HG03565 (cell line): ENCODE measurements around the gene PSMA1.
"Not testable (repeated sequence)": the region's sequence is repeated elsewhere in the genome, so short reads cannot be mapped to it uniquely, and the experiment has no call there.

Experiments used
- ATAC-seq: cut with Tn5 transposase; IDR thresholded peaks from one replicate; pipeline ENCODE4 v1.9.1; 2021; ENCODE audit warnings: mild to moderate bottlenecking, moderate library complexity; ENCODE audit not compliant: unreplicated experiment

The PSMA1 gene

DNA sequence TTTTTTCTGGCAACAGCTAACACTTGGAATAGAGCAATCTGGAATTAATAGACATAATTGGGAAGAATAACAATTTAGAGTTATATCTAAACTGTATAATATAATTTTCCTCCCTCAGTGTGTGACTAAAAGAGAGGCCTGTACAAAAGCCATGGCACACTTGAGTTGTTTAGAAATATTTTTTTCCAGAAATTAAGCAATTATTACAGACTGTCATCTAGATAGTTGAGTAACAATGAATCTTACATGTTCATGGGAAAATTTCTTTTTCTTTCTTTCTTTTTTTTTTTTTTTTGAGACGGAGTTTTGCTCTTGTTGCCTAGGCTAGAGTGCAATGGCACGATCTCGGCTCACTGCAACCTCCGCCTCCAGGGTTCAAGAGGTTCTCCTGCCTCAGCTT is 15.0 kb upstream of the PSMA1 start:
- not testable (repeated sequence) for ATAC-seq

DNA sequence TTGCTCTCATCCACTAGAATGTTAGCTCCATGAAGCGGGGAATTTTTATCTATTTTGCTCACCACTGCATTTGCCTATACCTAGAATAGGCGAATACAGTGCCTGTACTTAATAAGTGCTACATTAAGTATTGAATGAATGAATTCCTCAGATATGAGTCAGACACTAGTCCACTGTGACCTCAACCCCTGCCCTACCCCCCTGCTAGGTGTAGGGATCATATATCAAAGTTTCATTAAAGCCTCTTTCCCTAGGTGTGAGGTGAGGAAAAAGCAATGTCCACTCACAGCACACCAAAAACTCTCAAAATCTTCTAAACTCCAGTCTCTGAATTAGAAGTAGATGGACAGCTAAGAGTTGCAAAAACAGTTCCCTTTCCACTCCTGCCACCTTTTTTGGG is 9.8 kb upstream of the PSMA1 start:
- no peak for ATAC-seq

DNA sequence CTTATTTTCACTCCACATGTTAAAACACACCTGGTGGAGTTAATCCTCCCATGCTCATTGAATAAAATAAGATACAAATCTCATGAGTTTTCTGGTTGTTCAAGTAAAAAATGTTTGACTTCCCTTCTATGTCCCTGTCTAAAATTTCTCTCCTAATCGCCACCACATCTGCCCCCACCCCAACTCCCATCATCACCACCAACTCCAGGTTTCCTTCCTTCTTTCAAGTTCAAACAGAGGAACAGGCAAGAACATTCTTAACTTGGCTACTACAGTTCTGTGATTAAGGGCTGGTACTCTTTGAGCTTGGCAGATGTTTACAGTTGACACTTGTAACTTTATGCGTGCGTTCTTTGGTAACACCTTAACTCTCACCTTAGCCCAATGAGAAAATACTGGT is 9.1 kb upstream of the PSMA1 start:
- no peak for ATAC-seq

DNA sequence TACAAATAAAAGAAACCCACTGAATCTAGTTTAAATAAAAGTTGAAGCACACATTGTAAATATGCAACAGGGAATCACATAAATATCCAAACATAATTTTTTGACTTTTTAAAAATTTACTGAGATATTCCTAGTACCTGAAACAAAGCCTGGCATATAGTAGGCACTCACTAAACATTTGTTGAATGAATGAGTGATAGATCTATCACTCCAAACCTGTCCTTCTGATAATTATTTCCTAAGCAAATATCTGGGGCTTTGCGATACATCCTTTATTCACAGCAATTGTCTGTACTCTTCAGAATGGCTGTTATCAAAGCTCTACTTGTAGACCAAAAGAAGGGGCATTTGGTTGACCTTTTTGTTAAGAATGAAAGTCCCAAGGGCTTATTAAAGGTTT is 2.6 kb upstream of the PSMA1 start:
- ATAC-seq: no peak

DNA sequence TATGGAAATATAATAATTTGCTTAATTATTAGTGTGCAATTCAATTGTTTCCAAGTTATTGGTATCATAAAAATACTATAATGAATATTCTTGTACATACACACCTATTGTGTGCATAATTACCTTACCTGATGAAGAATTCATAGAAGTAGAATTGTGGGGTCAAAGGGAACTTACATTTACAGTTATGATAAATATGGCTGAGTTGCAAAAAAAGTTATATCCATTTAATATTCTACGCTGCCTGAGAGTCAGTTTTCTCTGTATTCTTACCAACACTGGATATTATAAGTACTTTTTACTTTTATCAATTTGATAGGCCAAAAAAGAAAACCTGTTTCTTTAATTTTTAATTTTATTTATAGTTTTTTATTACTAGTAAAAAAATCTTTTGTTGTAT is 2.1 kb upstream of the PSMA1 start:
- no peak for ATAC-seq

DNA sequence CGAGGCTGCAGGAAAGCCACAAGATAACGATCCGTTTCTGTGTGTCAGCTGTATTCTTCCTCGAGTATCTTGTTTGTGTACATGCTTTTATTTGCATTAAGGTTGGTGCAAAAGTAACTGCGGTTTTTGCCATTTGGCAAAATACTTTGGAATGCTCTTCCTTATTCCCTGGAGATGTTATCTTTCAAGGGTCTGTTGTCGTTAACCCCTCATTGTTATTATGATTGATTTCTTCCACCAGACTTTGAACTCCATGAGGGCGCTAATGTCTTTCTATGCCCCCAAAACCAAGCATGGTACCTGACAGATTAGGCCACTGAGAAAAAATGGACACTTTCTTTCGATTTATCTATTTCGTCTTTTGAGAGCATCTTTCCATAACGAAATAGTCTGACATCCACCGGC is 563 bp upstream of the PSMA1 start:
- ATAC-seq: no peak

DNA sequence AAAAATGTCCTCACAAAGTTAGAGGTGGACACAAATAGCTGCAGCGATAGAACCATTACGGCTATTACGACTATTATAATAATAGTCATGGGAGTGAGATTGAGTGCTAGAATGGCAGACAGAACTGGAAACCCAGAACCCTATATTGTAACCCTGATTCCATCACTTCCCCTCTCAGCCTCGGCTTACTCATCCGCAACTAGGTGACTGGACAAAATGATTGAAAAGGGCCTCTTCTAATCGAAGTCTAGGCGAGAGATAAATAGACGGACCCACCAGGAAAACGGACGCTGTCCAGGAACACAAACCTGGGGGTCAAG is 629 bp downstream of the PSMA1 start:
- peak; percentile 1 for ATAC-seq

DNA sequence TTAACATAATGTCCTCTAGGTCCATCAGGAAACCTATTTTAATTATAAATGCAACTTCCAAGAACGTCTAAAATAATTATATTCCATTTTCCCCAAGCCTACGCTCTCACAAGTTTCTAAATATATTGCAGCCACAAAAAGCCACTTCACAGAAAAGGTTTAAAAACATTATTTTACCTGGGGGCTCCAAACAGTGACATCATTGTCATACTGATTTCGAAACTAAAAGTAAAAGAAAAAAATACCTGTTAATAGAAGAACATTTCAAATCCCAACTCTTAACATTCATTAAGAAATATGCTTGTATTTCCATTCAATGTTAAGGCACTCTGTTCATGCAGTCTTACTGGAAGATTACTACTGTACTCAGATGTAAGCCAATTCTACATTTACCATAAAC is 1.4 kb downstream of the PSMA1 start:
- ATAC-seq: no peak

DNA sequence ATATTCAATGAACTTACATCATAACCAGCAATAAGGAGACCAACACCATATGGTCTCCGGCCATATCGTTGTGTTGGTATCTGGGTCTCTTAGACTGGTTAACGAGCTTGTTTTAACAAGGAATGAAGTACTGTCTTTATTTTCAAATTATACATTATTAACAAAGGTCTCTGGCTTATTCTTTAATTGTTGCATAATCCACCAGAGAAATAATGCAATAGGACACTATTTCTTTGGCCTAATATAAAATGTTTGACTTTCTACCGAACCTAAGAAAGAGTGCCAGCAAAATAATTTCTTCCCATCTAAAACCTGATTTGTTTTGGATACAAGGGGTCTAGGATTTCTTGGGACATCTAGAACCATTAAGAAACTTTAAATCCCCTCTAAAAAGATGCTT is 6.4 kb downstream of the PSMA1 start:
- ATAC-seq: no peak

DNA sequence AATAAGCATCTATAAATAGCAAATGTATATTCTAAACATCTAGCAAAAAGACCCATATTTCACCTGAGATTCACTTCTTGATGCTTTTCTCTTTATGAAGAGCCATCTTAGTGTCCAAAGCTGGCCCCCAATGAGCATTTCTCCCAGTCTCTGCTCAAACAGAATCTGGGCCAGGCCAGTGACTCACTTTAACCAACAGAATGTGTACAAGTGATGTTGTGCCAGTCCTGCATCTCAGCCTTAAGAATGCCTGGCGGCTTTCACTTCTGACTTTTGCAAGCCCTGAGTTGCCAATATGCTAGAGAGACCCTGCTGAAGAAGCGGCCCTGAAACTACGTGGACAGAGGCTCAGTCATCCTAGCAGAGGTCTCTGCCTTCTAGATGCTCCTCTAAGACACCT is 13.7 kb downstream of the PSMA1 start:
- ATAC-seq: no peak

DNA sequence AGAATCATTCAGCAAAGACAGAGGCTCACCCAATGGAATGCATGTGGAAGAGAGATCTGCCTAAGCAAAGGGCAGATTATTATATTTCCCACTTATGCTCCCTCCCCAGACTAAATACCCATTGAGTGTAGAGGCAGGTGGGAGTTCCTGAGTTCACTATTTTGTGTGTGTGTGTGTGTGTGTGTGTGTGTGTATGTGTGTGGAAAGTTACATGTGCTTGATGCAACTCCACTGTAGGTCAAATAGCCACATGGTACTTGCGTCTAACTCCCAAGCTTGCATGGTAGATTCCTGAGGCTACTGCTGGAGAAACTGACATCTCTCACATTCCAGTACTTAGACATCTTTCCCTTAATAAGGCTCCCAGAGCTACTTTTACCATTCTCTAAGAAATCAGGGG is 17.2 kb downstream of the PSMA1 start:
- ATAC-seq: no peak

DNA sequence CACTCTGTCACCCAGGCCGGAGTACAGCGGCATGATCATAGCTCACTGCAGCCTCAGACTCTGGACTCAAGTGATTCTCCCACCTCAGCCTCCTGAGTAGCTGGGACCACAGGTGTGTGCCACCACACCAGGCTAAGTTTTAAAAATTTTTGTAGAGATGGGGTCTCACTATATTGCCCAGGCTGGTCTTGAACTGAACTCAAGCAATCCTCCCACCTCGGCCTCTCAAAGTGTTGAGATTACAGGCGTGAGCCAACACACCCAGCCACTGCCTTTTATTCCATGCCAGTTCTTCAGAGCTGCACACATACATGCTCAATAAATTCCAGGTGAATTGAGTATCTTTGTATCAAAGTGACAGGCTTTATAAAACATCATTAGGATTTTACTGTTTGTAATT is 18.1 kb downstream of the PSMA1 start:
- ATAC-seq: no peak

DNA sequence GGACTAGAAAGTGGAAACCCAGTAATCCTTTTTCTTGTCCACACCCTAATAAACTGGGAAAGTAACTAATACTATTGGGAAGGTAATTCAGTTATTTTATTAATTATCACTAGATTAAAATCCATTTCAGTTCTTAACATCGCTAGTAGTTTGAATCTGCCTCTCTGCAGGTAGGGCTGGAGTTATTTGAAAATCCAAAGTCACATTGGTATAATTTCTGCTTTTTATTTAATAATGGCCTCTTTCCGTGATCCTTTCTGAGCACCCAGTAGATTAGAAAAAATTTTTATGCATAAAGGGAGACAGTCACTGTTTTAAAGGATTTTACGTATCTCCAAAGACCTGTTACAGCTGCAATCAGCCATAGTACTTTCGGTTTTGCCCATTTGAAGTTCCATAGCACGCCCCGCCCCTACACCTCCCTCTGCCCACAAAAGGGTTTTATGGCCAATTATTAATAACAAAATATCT is 20.0 kb downstream of the PSMA1 start:
- peak; percentile 40 for ATAC-seq

DNA sequence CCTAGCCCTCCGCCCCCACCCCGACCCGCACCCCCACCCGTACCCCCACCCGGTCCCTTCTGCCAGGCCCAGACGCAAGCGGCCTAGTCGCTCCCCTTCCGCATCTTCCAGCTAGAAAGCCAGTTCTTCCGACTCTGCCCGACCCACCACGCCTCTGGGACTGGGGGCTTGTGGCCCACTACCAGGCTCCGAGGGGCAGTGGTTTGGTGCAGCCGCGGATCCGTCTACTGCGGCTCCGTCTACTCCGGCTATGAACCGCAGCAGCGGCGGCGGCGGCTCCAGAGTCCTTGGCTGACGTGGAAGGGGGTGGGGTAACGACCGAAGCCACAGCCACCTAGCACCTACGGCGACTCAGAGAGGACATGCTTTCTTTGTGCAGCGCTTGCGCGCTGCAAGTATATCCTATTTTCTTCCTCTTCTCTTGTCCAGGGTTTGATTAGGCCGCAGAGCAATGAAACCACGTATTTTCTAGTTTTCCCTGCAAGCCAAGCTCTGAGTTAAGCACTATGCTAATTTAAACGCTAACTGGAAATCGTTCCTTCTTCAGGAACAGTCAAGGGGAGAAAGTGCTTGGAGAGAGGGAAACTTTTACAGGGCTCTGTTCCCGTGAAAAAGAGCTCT is 20.5 kb downstream of the PSMA1 start, which contains the start of gene COPB1:
COPB1 (minus strand) TSS at position 252 of the 621 bp plus-strand sequence. CDS start 883 bp downstream, outside the sequence.
- ATAC-seq: peak; percentile 85

DNA sequence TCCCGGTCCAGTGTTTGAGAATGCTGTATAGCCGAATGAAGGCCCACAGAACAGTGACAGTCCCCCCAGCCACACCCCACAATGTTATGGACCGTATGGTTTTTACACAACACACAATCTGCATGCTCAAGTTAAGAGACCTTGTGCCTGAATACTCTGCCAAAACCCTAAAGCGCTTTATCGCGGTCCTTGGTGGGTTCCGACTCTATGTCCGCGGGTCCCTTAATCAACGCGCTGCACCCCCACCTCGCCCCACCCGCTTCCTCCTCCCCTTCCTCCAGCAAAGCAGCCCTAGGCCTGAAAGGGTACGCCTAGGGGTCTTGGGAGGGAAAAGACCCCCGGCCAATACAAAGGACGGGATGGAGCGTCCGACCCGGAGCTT is 21.0 kb downstream of the PSMA1 start:
- ATAC-seq: peak; percentile 2

DNA sequence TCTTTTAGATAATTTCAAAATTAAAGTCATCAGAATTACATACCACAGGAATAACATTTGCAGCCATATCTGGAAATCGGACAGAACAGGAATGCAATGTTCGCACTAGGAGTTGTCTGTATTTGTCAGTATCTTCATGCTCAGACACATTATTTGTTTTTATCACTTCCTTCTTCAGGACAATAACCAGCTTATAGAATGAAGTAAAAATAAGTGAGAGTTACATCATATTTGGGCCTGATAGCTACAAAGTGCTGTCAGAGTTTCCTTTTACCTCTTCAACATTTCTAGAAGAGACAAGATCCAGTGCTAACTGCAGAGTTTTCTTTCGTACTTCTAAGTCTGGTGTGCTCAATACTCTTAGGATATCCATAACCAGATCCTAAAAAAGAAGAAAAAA is 39.5 kb downstream of the PSMA1 start:
- no peak for ATAC-seq

DNA sequence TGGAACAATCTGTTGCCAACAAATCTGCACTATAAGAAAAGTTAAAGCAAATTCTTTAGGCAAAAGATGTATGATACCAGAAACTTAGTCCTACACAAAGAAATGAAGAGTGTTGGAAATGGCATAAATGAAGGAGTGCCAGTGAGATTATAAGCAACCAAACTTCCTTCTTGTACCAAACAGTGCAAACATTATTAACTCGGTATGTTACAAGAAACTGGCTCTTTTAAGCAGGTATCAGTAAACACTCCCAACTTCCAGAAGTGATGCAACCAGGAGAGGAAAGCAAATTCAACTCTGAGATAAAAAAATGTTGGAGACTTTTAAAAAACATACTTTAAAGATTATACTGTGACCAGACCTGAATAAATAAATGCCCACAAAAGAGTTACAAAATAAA is 49.1 kb downstream of the PSMA1 start:
- ATAC-seq: no peak

DNA sequence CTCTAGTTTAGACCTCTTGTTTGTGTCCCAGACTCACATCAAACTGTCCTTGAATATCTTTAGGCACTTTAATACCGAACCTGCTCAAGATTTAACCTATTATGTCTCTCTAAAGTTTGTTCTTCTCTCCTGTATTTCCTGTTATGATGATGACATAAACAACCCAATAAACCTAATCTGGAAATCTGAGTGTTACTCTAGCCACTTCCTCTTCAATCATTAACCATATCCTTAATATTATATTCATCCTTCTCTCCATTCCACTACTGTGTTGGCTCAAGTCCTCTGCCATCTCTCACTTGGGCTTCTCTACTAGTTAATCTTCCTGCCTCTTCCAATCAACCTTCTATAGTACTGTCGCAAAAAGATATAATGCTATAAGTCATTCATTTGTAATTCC is 56.6 kb downstream of the PSMA1 start:
- ATAC-seq: no peak

DNA sequence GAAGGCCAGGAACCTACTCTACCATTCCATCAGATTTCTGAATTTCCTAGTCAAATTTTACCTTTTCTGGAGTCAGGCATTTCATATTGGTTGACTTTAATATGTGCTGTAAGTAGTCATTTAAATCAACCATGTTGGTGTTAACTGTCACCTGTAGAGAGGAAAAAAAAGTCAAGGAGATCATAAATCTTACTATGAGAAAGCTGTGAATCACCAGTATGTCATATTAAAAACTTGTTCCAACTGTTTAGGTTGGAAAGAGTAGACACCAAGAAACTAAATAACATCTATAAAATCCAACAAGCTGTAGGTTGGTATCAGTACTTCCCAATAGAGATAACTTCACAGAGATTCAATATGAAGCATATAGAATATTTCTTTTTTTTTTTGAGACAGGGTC is 60.0 kb downstream of the PSMA1 start:
- no peak for ATAC-seq

DNA sequence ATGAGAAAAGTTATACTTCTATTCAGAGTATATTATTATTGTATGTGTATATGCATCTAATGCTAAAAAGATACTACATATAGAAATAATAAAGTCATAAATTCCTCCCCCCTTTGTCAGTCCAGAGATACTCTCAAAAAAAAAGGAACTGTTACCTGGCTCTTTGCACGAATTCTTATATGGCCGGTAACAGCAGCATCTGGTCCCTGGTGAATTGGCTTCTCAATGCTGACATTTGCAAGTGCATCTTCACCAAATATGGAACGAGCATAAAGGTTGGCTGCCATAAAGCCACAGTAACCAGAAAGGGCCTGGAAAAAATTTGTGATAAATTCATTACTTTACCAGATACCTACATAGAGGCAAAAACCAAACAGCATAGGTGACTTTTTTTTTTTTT is 61.8 kb downstream of the PSMA1 start:
- no peak for ATAC-seq

DNA sequence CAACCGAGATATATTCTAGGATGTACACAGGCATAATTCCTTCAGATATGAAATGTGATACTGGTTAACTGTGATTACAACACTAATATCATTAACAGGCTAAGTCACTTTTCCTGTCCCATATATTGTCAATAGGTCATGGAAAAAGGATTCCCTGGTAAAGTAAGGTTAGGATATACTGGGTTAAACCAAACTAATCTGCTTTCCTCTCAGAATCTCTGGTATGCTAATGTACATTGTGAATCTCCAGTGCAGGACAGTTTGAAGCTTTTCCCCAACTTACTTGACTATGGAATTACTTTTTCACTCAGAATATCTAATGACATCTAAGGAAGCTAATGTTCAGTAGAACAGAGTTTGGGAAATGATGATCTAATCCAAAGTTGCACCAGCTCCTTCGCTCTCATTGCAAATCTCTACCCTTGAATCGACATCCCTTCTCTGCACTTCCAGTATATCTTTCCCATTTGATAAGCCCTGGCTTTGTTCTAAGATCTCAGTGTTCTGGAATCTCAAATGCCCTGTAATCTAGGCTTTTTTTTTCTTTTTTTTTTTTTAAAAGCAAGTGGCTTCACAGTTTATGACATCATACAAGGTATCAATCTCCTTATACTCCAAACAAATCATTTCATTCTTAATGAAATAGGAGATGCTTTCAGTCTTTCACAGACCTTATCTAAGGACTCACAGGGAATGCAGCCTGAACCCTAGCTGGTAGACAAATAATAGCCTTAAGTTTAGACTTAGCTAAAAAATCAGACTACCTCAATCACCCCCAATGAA is 64.3 kb downstream of the PSMA1 start:
- ATAC-seq: no peak
